HG03103 (cell line): ENCODE results near the gene HIBADH.
"Not testable (repeated sequence)": the region's sequence is repeated elsewhere in the genome, so short reads cannot be mapped to it uniquely, and the experiment has no call there.

Source experiments
- ATAC-seq: cut with Tn5 transposase; IDR thresholded peaks from one replicate; pipeline ENCODE4 v1.9.1; 2021; ENCODE audit warnings: low read depth; ENCODE audit not compliant: unreplicated experiment

HIBADH gene

DNA sequence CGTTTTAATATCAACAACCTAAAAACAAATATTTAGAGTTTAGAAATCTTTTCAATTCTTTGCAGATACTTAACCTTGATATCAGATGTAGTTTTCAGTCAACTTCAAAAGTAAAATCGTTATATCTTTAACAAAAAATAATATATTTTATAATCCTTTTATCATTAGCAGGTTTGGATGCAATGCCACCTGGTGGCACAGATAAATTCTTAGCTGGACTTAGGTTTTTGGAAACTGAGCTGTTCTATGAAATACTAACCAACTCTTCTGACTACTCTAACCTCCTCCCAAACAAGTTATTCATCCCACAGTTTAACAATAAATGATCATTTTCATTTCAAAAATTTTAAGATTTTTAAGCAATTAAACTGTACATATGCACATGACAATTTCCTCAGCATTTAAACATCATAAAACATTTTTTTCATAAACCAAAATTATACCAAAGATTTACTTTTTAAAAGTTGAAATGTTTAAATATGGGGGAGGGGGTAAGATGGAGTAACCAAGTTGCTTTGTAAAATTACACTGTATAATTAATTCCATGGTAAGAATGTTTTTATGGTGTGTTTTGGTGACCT lies 56.9 kb downstream of the HIBADH start:
- no peak for ATAC-seq

DNA sequence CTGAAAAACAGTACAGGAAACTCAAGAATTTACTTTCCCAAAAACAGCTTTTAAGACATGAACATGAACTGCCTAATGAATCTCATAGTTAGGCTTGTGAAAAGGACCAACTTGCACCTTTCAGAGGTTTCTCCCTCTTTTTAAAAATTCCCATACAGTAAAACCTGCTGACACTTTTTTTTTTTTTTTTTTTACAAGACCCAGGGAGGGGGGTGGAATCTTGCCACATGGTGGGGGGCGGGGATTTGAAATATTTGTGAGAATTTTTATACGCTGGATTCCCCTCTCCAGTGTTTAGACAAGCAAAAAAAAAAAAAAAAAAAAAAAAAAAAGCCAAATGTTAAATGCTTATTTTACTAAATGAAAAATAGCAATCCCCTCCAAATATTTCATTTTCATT lies 57.4 kb downstream of the HIBADH start:
- ATAC-seq = no peak

DNA sequence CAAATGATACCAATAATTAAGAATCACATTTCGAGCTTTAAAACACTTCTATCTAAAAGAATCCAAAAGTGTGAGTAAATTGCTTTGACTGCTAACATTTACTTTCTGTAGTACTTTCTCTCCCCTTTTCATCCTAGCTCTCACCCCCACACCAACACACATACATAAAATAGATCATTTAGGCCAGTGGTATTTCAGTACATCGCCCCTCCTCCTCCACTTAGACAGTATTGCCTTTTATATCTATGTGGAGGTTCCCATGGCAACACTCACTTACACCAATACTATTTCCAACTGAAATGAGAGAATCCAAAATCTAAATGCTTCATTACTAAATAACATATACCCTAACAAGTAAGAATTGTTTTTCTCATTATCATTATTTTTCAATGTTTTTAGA lies 58.9 kb downstream of the HIBADH start:
- ATAC-seq = no peak

GRCh38 chr7:27602766-27603165 lies 59.9 kb downstream of the HIBADH start:
- no peak for ATAC-seq

DNA sequence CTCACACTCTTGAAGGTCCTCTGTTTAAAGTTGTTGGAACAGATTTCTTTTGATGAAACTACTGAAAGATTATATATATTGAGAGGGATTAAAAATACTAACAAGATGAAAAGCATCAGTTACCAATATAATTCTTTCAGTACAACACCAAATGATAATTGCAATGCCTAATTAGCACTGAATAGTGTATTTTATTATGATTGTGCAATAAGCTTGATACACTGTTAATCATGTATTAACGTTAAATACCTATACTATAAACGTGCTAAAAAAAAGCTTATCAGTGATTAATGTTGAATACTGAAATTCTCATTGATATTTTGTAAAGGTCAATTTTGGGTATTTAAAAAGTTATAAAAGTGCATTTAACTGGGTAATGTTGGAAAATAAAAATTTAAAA lies 61.5 kb downstream of the HIBADH start:
- no peak for ATAC-seq

DNA sequence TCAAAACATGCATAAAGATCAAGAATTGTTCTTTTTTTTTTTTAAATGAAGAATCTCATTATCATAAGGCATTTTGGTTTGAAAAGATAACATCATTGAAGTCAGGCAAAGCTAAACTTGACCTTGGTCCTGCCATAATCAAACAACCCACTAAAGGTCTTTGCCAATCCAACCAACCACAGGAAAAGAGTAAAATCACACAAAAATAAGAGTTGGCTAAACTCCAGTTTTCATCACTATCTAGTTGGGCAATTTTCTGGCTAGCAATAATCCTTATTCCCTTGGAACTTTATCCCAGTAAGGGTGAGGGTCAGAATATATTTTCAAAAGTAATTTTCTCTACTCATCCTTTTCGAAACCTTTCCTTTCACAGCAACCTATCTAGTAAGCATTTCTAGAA lies 62.4 kb downstream of the HIBADH start:
- ATAC-seq = no peak

DNA sequence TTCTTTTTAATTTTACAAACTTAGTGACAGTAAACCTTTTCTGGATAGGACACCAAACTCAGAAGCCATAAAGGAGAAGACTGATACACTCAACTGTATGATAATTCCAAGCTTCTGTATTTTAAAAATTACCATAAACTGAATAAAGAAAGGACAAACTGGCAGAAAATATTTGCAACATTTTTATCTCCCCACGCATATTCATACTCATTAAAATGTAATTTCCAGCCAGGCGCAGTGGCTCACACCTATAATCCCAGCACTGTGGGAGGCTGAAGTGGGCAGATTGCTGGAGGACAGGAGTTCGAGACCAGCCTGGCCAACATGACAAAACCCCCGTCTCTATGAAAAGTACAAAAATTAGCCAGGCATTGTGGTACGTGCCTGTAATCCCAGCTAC lies 67.7 kb downstream of the HIBADH start:
- no peak for ATAC-seq

DNA sequence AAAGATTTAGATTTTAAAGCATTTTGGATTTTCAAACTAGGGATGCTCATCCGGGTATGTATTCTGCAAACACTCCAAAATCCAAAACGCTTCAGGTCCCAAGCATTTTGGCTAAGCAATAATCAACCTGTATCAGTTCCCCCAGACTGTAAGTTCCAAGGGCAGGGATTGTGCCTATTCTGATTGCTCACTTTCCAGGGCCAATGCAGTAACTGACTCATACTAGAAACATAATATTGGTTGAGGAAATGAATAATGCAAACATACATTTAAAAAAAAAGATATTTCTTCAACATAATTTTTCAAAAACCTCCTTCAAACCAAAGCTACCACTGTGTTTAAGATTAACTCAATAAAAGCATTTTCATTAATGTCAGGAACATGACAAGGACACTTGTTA lies 69.5 kb downstream of the HIBADH start:
- no peak for ATAC-seq

GRCh38 chr7:27590416-27590815 lies 72.3 kb downstream of the HIBADH start:
- ATAC-seq = no peak

DNA sequence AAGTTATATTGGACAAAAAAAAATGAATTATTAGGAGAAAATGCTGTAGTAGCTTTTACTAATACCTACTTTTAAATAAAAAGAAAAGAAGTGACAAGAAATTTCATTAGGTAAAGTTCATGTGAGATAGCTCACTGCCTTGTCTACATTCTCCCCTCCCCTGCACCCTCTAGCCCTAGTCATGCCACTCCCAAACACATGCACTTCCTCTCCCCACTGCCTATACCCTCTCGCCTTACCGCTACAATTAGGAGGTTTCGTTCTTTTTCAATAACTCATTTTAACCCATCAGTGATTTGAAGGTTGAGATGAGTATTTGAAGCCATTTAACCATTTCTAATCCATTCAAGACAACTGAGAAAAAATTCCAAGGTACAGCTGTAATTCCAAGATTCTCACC lies 75.3 kb downstream of the HIBADH start:
- no peak for ATAC-seq

- peak; percentile 86 for ATAC-seq
Measured at GRCh38 chr7:27586825-27587224, 75.9 kb downstream of the HIBADH start.

DNA sequence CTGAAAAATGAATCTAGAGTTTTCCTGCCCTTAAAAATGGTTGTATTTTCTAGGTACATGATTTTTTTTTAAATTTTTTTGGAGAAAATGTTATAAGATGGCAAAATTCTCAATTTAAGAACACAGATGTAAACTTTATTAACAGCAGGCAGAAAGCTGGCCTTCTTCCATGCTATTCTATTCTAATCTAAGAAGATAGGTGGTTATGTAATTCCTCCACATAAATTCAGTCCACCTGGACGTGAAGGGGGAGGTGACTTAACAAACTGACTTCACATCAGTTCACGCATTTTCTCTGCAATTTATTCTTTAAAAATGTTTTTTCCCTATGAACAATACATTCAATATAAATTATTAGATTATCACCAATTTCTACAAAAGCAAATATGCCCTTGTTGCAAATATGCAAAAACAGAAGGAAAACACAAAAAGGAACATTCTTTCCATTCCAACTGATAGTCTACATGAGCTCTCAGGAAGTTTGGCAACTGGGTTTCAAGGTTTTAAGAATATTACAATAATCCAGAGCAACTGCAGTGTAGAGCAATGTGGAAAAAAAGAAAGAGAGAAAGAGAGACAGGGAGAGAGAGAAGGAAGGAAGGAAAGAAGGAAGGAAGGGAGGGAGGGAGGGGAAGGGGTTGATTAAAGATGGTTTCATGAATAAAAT lies 76.8 kb downstream of the HIBADH start:
- no peak for ATAC-seq

DNA sequence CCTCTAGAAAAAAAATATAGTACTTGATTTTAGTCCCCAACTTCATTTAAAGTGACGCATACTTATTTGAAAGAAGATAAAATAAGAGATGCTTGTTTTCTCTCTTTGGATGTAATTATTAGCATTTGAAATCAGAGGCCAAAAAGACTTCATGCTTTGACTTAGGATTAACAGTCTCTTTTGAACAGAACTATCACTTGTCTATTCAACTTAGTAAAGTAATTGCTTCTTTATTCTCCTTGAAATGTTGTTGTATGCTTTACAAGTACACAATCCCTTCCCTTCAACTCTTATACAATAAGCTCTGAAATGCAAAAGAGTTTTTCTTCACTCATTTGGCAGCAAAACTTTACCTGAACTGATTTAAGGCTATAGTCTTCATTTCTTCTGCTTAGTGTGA lies 80.8 kb downstream of the HIBADH start:
- no peak for ATAC-seq

GRCh38 chr7:27581119-27581518 lies 81.6 kb downstream of the HIBADH start:
- no peak for ATAC-seq

- ATAC-seq = no peak
Measured at GRCh38 chr7:27579565-27579964, 83.1 kb downstream of the HIBADH start.

DNA sequence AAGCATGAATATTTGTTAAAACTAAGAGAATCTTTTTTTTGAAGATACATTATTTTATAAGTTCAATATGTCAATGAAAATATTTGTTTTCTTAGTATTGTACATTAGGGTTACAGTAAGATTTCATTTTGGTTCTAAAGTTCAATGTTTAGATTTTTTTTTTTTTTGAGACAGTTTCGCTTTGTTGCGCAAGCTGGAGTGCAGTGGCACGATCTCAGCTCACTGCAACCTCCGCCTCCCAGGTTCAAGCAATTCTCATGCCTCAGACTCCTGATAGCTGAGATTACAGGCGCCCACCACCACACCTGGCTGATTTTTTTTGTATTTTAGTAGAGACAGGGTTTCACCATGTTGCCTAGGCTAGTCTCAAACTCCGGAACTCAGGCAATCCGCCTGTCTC lies 84.5 kb downstream of the HIBADH start:
- ATAC-seq = not testable (repeated sequence)

DNA sequence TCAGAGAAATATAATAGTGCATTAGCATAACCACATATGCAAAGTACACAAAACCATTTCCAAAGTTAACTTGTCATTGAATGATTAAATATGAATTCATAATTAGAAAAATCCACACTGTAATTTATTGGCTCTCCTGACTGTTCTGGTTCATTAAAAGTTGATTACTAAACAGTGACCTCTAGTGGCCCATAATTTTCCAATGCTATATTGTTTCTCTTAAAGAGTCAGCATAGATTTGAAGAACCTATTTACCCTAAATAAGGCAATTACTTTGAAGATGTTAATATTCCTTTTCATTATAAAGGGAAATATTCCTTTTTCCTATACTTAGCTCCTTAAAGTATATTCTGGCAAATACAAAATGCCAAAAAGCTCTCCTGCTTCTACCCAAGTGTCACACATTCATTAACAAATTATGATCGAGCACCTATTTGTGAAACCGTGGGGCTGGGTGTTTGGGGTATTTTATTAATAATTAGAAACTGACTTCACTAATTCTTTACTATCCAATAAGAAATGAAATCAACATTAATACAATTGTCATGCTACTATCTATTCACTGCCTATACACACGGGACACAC lies 86.2 kb downstream of the HIBADH start:
- no peak for ATAC-seq

DNA sequence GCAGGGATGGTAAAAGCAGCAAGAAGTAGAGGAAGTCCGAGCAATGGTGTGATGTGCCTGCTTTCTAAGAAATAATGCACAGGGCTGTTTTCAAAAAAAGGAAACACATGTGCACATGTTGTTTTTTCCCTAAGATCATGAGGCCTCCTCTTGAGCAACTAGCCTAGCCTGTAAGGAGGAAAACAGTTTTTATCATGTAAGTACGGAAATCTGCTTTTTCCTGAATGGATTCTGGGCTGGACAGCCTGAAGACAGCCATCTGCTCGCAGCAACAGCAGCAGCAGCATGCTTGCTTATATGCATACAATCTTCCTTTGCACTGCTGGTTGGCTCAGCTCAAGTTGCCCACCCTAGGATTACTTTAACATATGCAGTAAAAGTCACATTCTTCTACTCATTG lies 87.1 kb downstream of the HIBADH start:
- ATAC-seq = no peak

DNA sequence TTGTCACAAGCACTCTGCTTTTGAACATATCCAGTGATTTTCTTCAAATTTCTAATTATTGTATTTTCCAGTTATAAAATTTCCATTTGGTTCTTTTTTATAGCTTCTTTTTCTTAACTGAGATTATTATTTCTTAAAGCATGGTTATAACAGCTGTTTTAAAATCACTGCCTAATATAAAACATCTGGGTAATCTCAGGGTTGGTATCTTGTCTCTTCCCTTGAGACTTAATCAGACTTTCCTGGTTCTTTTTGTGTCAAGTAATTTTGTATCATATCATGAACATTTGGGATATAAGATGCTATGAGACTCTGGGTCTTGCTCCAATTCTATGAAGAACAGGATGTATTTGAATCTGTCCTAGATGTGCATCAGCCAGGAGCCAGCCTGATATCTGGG lies 93.6 kb downstream of the HIBADH start:
- no peak for ATAC-seq

GRCh38 chr7:27567266-27567665 lies 95.4 kb downstream of the HIBADH start:
- ATAC-seq = no peak

DNA sequence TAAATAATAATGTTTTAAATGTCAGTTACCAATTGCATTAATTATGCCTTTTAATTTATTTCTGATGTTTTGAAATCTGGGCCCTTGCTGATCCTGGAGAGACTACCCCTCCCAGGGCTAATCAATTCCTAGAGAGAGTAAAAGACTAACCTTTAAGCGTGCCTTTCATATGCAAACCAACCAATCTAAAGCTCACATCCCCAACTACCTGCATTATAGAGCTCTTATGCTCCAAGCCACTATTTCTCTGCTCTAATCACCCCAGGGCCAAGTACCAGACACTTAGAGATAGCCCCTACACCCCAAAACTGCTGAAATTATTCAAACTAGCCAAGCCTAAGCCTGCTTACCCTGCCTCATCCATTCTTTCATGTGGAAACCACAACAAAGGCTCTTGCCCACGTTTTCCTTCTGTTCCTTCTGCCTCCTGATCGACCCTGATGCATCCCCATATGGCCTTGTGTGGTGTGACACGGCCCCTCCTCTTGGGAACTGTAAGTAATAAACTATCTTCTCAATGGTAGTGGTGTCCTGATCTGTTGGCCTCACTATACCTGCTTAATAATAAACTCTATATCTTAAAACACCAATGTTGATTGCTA lies 97.7 kb downstream of the HIBADH start:
- ATAC-seq = no peak

DNA sequence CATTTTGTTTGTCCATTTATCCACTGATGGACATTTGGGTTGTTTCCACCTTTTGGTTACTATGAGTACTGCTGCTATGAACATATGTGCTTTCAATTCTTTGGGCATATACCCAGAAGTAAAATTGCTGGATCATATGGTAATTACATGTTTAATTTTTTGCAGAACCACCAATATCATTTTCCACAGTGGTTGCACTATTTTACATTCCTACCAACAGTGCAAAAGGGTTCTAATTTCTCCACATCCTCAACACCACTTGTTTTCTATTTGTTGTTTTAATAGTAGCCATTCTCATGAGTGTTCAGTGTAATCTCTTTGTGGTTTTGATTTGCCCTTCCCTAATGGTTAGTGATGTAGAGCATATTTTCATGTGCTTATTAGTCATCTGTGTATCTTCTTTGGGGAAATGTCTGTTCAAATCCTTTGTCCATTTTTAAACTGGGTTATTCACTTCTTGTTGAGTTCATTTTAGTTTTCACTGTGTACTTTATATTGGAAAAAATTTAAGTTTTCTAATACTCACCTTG lies 101.9 kb downstream of the HIBADH start:
- ATAC-seq = no peak
